Tibial nerve (tissue), 4 donors: ENCODE results near the gene PHETA1. TPM values are rescaled to one million over a fixed set of nuclear protein-coding genes. Genes with fewer than 3 reads are reported as not detected.
"Not testable (repeated sequence)": the region's sequence is repeated elsewhere in the genome, so short reads cannot be mapped to it uniquely, and the experiment has no call there.

Experiments used
- DNase-seq, 2 donors: peaks; one replicate each; pipeline ENCODE4 v3.0.0-alpha.2; 2019; ENCODE audit warnings: low spot score in 2 of 2
- H3K27ac ChIP-seq, 4 donors: fragments of 200-600 bp; sonication (generic) in 3 of 4; one replicate each; pipeline ENCODE4 v1.5.1; 2017 to 2019; ENCODE audit warnings: mild to moderate bottlenecking in 1 of 4
- H3K27me3 ChIP-seq, 2 donors: fragments of 200-600 bp; sonication (generic) in 1 of 2; one replicate each; pipeline versions ENCODE4 v1.5.1 to v1.6.0; 2017 to 2019
- H3K36me3 ChIP-seq, 3 donors: fragments of 200-600 bp; sonication (generic); one replicate each; pipeline ENCODE4 v1.5.1; 2018 to 2019
- H3K4me1 ChIP-seq, 4 donors: fragments of 200-600 bp; sonication (generic) in 3 of 4; one replicate each; pipeline ENCODE4 v1.5.1; 2017 to 2019
- H3K4me3 ChIP-seq, 4 donors: fragments of 200-600 bp; sonication (generic) in 3 of 4; one replicate each; pipeline ENCODE4 v1.5.1; 2017 to 2019; ENCODE audit warnings: mild to moderate bottlenecking in 1 of 4, moderate library complexity in 1 of 4
- H3K9me3 ChIP-seq, 4 donors: fragments of 200-600 bp; sonication (generic) in 3 of 4; one replicate each; pipeline ENCODE4 v1.5.1; 2017 to 2019
- EP300 ChIP-seq, 2 donors: sonication (generic); formaldehyde crosslinking; IDR thresholded peaks; one replicate each; pipeline ENCODE4 v1.6.1; 2017; ENCODE audit warnings: antibody characterized with exemption in 2 of 2, mild to moderate bottlenecking in 1 of 2
- POLR2A ChIP-seq, 2 donors: fragments of 450-650 bp; IDR thresholded peaks; one replicate each; pipeline ENCODE4 v1.6.1; 2017; ENCODE audit warnings: antibody characterized with exemption in 2 of 2, mild to moderate bottlenecking in 2 of 2, moderate library complexity in 2 of 2
- WGBS, 2 donors: methylation state at CpG; one replicate each; pipeline ENCODE4 v1.1.5; 2018; 5-methylcytosine and 5-hydroxymethylcytosine counted together
- total RNA-seq, 4 donors: library from RNA; depleted of rRNA; stranded (reverse); fragments of >200 nt; gene quantifications; one replicate each; pipeline ENCODE4 v1.1.0, GENCODE V29; 2016
- TF ChIP-seq, protein P1 (sequence below), 5 experiments: fragments of 200-600 bp in 3 of 5; fragments of 450-650 bp in 2 of 5; sonication (generic) in 3 of 5; IDR thresholded peaks; one replicate each; pipeline ENCODE4 v1.5.1; 2016 to 2019; ENCODE audit warnings: antibody characterized with exemption in 5 of 5, mild to moderate bottlenecking in 3 of 5, moderate library complexity in 2 of 5

Gene PHETA1
- total RNA-seq, 4 donors from 2014 or later, result 12.7 to 26.6 (median 18.3) TPM

DNA sequence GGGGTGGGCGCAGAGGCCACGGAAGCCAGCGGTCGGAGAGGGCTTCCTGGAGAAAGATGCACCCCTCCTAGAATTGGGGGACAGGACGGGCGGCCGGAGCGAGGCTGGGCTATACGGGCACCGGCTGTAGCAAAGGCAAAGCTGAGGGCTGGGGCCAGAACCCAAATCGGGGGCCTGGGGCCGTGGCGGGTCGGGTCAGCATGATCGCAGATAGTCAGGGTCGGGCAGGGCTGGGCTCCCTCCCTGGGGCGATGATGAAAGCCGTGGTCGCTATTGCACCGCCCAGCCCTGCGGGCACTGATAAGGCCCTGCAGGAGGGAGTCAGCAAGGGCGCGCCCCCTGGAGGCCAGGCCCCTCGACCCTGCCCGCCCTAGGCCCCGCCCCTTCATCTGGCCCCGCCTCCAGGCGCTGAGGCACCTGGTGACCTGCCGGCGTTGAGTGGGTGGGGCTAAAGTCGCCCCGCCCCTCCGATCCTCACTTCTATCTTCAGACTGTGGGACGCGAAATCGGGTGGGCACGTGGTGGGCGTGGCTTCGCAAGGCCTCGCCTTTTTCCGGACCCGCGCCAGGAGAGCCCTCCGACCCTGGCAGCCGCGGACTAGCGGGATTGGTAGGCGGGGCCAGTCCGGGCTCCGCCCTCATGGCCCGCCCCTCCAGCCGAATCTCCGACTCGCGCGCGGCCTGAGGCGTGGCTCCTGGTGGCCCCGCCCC lies 36.4 kb upstream of the PHETA1 start:
- TF ChIP-seq POLR2A (IDR thresholded peaks at IDR 0.05), result peak in 1 of 2 donors; percentile 11
- TF ChIP-seq, protein P1, sequence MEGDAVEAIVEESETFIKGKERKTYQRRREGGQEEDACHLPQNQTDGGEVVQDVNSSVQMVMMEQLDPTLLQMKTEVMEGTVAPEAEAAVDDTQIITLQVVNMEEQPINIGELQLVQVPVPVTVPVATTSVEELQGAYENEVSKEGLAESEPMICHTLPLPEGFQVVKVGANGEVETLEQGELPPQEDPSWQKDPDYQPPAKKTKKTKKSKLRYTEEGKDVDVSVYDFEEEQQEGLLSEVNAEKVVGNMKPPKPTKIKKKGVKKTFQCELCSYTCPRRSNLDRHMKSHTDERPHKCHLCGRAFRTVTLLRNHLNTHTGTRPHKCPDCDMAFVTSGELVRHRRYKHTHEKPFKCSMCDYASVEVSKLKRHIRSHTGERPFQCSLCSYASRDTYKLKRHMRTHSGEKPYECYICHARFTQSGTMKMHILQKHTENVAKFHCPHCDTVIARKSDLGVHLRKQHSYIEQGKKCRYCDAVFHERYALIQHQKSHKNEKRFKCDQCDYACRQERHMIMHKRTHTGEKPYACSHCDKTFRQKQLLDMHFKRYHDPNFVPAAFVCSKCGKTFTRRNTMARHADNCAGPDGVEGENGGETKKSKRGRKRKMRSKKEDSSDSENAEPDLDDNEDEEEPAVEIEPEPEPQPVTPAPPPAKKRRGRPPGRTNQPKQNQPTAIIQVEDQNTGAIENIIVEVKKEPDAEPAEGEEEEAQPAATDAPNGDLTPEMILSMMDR (IDR thresholded peaks at IDR 0.05), result peak; percentile 39 to 62 (median 57)
- TF ChIP-seq EP300 (IDR thresholded peaks at IDR 0.05), result no peak
- peaks cover 0 to 64% (median 42%) of the 10 kb centered on the region in 4 donors for H3K4me1 ChIP-seq
- 2 to 4% methylated on average over 27 to 48 of the region's 59 CpGs for WGBS, 2 donors

DNA sequence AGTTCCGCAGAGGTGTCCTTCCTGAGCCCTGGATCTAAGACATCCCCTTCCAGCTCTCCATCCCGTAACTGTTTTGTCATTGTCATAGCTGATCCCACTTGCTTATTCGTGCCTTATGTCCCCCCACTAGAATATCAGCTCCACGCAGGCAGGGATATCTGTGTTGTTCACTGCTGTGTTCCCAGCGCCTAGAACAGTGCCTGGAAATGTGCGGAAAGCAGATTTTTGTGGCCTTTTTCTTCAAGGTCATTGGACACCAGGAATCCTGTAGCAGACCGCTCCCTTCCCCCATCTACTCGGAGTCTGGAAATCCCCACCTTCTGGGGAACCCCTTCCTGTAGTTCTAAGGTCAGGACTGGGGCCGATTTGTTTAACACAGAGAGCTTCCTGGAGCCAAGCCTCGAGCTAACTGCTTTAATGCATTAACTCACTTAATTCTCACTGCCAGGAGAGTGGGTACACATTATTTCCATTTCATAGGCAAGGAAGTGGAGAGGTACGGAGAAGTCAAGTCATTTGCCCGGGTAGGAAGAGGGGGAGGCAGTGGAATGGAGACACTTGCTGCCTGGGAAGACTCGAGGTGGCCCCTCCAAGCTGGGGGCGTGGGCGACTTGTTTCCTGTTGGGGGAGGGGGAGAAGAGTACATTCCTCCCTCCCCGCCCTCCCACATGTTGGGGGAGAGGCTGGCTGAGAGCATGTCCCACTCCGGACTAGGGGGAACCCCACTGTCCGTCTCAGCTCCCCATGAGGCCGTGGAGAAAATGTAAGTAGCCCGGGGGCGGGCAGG lies 35.7 kb upstream of the PHETA1 start:
- H3K4me1 ChIP-seq, result peaks cover 0 to 56% (median 35%) of the 10 kb centered on the region in 4 donors
- DNase-seq, result no peak
- WGBS, 2 donors, result 37 to 38% methylated on average over 21 of the region's 21 CpGs

More for the DNA sequence above, 36.4 kb upstream of the PHETA1 start:
- peak; percentile 86 to 88 for DNase-seq
- H3K27me3 ChIP-seq, result no peaks in the 10 kb centered on the region
- peak overlapping the region; percentile 71 to 95 (median 90) for H3K27ac ChIP-seq
- H3K36me3 ChIP-seq, result no peaks in the 10 kb centered on the region
- H3K9me3 ChIP-seq, result no peaks in the 10 kb centered on the region
- peak overlapping the region; percentile 55 to 98 (median 76) for H3K4me3 ChIP-seq

DNA sequence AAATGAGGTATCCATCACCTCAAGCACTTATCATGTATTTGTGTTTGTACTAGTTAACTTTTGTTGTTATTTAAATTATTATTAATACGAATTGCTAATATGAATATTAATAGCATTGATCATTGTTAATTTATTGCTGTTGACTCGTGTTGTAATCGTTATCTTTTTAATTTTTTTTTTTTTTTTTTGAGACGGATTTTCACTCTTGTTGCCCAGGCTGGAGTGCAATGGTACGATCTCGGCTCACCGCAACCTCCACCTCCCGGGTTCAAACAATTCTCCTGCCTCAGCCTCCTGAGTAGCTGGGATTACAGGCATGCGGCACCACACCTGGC lies 33.6 kb upstream of the PHETA1 start:
- Histone ChIP-seq H3K27ac (peak overlapping the region in 2 of 4 donors; percentile 89 to 90), H3K4me1 (peaks cover 0 to 37% (median 18%) of the 10 kb centered on the region in 4 donors)
- not testable (repeated sequence) for H3K9me3 ChIP-seq, DNase-seq, H3K27me3 ChIP-seq, H3K36me3 ChIP-seq, H3K4me3 ChIP-seq
- WGBS, 2 donors, result 88 to 90% methylated on average over 9 of the region's 9 CpGs

More for the DNA sequence above, 35.7 kb upstream of the PHETA1 start:
- Histone ChIP-seq H3K36me3 (no peaks in the 10 kb centered on the region), H3K9me3 (no peaks in the 10 kb centered on the region), H3K4me3 (peak overlapping the region; percentile 55 to 98 (median 76)), H3K27me3 (no peaks in the 10 kb centered on the region), H3K27ac (peak overlapping the region; percentile 71 to 95 (median 90))
- TF ChIP-seq, protein P1 (IDR thresholded peaks at IDR 0.05), result no peak
- TF ChIP-seq POLR2A (IDR thresholded peaks at IDR 0.05), result no peak
- no peak for TF ChIP-seq EP300 (IDR thresholded peaks at IDR 0.05)

DNA sequence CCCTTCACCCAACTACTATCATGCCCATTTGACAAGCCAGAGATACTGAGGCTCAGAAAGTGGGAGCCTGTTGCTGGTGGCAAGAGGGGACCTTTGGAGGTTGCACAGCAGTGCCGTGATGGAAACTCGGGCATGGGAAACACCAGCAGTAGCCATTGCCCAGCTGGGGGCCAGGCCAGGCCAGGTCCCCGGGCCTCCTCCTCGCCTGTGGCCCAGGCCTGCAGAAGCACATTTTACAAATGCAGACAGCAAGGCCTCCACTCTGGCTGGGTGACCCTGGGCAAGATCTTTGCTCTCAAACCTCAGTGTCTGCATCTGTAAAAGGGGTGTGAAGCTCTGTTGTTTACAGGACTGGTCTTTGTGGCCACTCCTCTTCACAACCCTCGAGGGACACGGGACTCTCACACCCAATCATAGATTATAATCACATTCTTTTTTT lies 32.3 kb upstream of the PHETA1 start:
- Histone ChIP-seq H3K36me3 (no peaks in the 10 kb centered on the region), H3K4me1 (peaks cover 0 to 33% (median 15%) of the 10 kb centered on the region in 4 donors), H3K9me3 (no peaks in the 10 kb centered on the region), H3K4me3 (no peak overlapping the region), H3K27ac (no peak overlapping the region), H3K27me3 (no peaks in the 10 kb centered on the region)
- no peak for DNase-seq
- no peak for TF ChIP-seq EP300 (IDR thresholded peaks at IDR 0.05)
- TF ChIP-seq, protein P1 (IDR thresholded peaks at IDR 0.05), result no peak
- TF ChIP-seq POLR2A (IDR thresholded peaks at IDR 0.05), result no peak
- 87 to 93% methylated on average over 6 of the region's 6 CpGs for WGBS, 2 donors

DNA sequence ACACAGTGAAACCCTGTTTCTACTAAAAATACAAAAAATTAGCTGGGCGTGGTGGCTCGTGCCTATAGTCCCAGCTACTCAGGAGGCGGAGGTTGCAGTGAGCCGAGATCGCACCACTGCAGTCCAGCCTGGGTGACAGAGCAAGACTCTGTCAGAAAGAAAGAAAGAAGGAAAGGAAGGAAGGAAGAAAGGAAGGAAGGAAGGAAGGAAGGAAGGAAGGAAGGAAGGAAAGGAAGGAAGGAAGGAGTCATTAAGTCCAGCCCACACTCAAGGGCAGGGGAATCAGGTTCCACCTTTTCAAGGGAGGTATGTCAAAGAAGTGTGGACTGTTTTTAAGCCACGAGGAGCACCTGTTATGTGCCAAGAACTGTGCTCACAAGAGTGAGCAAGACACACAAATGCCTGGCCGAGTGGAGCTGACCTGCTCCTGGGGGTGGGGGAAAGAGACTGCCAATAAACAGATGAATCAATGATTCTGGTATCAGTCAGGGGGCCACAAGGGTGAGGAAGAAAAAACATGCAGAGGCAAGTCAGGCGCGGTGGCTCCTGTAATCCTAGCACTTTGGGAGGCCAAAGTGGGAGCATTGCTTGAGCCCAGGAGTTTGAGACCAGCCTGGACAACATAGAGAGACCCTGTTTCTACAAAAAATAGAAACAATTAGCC lies 31.0 kb upstream of the PHETA1 start:
- 87% methylated on average over 9 of the region's 9 CpGs for WGBS, 2 donors
- not testable (repeated sequence) for H3K36me3 ChIP-seq, H3K4me3 ChIP-seq, DNase-seq, H3K9me3 ChIP-seq, H3K27me3 ChIP-seq
- Histone ChIP-seq H3K4me1 (peaks cover 0 to 27% (median 10%) of the 10 kb centered on the region in 4 donors), H3K27ac (peak overlapping the region in 2 of 4 donors; percentile 38 to 58)
